Naive B cell (primary cell): ENCODE measurements around the gene TEX47. TPM values are rescaled to one million over a fixed set of nuclear protein-coding genes. Genes with fewer than 3 reads are reported as not detected.

ENCODE experiments used
- ATAC-seq, 2 donors: fragments of 150-1000 bp; cut with Tn5 transposase; 2 replicates each; pipeline ENCODE4 v1.10.0; 2021; ENCODE audit warnings: low read depth in 2 of 2, mild to moderate bottlenecking in 2 of 2, moderate library complexity in 2 of 2
- DNase-seq: peaks from one replicate; pipeline ENCODE4 v3.0.0; 2022
- H3K27ac Mint-ChIP-seq, 6 donors: one replicate each; pipeline ENCODE4 v1.8.0; 2020 to 2022; ENCODE audit warnings: mild to moderate bottlenecking in 6 of 6, mixed read lengths in 6 of 6, moderate library complexity in 5 of 6, inconsistent platforms in 2 of 6
- H3K27me3 Mint-ChIP-seq, 3 donors: one replicate each; pipeline ENCODE4 v1.8.0; 2021 to 2022; ENCODE audit warnings: mixed read lengths in 3 of 3, mild to moderate bottlenecking in 1 of 3
- H3K36me3 Mint-ChIP-seq, 2 donors: one replicate each; pipeline ENCODE4 v1.8.0; 2020 to 2022; ENCODE audit warnings: mixed read lengths in 2 of 2, inconsistent platforms in 1 of 2, mild to moderate bottlenecking in 1 of 2
- H3K4me1 Mint-ChIP-seq, 3 donors: one replicate each; pipeline ENCODE4 v1.8.0; 2020 to 2022; ENCODE audit warnings: mixed read lengths in 3 of 3, inconsistent platforms in 1 of 3, mild to moderate bottlenecking in 1 of 3, moderate library complexity in 1 of 3
- H3K4me3 Mint-ChIP-seq, 8 donors: one replicate each; pipeline ENCODE4 v1.8.0; 2020 to 2022; ENCODE audit warnings: mild to moderate bottlenecking in 8 of 8, mixed read lengths in 8 of 8, moderate library complexity in 8 of 8, inconsistent platforms in 2 of 8
- H3K9me3 Mint-ChIP-seq, 7 donors: one replicate each; pipeline ENCODE4 v1.8.0; 2020 to 2022; ENCODE audit warnings: mixed read lengths in 7 of 7, mild to moderate bottlenecking in 5 of 7, inconsistent platforms in 2 of 7, moderate library complexity in 1 of 7
- polyA plus RNA-seq, 6 donors: library from polyadenylated mRNA; unstranded; fragments of 300-500 nt; fragmentation: Illumina TruSeq; gene quantifications; one replicate each; pipeline ENCODE4 v1.2.3, GENCODE V29; 2021; ENCODE audit warnings: low read depth in 6 of 6

TEX47 gene
- polyA plus RNA-seq, 6 donors from 2014 or later = not detected

DNA sequence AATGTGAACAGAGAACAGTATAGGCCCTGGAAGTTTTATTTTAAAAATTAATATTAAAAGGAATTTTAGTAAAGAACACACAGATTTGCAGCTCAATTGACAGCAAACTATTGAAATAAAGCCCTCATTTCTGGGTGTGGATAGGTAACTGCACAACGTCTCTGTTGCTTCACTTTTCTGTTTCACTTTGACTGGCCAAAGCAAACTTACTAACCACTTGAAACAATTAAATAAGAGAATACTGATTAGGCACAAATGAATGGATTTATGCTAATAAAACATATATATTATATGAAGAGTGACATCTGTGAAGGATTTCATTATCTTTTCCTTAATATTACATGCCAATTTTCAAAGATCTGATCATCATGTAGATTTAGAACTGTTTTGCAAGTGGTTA, 24.1 kb downstream of the TEX47 start:
- Mint-ChIP-seq H3K4me3 (no peak overlapping the region), H3K27ac (no peak overlapping the region), H3K27me3 (no peaks in the 10 kb centered on the region), H3K36me3 (no peaks in the 10 kb centered on the region), H3K4me1 (no peaks in the 10 kb centered on the region), H3K9me3 (peaks cover 0 to 2% (median 0%) of the 10 kb centered on the region in 7 donors)
- no peak for ATAC-seq
- DNase-seq = no peak

DNA sequence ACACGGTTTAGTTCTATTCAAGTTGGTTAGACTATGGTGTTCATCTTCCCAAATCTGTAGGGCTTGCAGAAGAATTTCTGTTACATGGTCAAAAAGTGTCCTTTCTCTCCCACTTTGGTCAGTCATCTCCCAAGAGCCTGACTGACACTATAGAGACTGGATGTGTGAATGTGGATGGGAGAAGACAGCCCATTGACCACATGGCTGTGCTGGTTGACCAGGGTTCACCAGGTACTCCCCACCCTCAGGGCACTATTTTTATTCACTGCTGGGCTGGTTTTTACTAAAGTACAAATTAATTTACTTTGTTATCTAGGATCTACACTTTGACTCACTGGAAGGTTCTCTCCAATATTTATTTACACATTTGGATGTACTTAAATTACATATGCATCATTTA, 33.8 kb downstream of the TEX47 start:
- Mint-ChIP-seq H3K9me3 (peaks cover 0 to 5% (median 0%) of the 10 kb centered on the region in 7 donors), H3K27ac (no peak overlapping the region), H3K27me3 (peaks cover 26 to 33% (median 29%) of the 10 kb centered on the region in 3 donors), H3K4me1 (peaks cover 0 to 5% (median 0%) of the 10 kb centered on the region in 3 donors), H3K4me3 (no peak overlapping the region), H3K36me3 (no peaks in the 10 kb centered on the region)
- no peak for ATAC-seq
- DNase-seq = no peak

DNA sequence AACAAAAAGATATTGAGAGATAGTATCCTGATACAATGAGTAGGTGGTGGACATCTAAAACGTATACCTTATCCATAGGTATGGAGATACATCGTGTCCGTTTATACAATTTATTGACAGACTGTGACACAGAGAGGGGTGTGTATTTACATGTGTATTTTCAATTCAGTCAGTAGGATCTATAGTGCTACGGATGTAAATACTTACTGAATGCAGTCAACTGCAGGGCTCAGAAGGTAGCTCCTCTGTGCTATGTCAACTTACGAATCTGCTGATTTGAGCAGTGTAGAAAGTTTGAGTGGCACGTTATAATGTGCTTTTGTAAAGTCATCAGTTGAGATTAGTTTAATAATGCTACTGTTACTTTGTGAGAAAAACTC, 35.4 kb downstream of the TEX47 start:
- H3K4me1 Mint-ChIP-seq = peaks cover 0 to 5% (median 0%) of the 10 kb centered on the region in 3 donors
- no peak overlapping the region for H3K4me3 Mint-ChIP-seq
- H3K9me3 Mint-ChIP-seq = peaks cover 0 to 5% (median 0%) of the 10 kb centered on the region in 7 donors
- no peak for DNase-seq
- ATAC-seq = no peak
- H3K36me3 Mint-ChIP-seq = no peaks in the 10 kb centered on the region
- H3K27me3 Mint-ChIP-seq = peaks cover 34 to 50% (median 39%) of the 10 kb centered on the region in 3 donors
- H3K27ac Mint-ChIP-seq = no peak overlapping the region

DNA sequence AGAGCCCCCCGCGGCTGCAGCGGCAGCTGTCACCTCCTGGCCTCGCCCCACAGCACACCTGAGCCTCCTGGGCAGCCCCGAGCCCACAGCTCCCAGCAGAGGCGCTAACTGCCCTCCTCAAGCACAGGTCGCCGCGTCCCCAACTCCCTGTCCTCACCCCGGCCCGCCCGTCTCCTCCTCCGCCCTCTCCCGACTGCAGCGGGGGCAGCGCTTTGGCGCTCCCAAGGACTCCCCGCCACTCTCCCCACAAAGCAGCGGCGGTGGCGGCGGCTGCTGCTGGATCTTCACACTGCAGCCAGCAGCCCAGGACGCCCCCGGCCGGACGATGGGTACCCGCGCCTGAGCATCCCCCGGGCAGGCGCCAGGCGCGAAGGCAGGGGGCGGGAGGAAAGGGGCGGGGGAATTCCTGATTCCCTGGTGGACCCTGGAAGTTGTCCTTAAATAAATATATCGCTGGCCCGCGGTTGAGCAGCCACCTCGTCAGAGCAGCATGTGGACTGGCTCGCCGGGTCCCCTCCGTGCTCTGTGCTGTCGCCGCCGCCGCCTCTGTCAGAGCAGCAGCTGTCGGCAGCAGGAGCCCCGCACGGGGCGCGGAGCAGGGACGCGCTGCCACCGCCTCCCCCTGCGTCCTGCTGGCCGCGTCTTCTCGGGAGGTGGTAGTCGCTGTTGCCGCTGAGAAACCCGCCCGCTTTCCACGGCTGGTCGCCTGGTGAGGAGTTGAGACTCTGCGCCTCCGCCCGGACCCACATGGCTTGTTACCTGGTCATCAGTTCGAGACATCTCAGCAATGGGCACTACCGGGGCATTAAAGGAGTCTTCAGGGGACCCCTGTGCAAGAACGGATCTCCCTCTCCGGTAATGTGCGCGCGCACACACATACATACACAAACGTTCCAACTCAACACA, 36.1 kb downstream of the TEX47 start, which contains the start of gene ZNF804B:
Gene ZNF804B (plus strand): TSS at position 471 of the 906 bp plus-strand sequence. CDS start 277 bp downstream, at position 748.
- H3K4me3 Mint-ChIP-seq = no peak within 1 kb of the TSS
- no peak for DNase-seq

DNA sequence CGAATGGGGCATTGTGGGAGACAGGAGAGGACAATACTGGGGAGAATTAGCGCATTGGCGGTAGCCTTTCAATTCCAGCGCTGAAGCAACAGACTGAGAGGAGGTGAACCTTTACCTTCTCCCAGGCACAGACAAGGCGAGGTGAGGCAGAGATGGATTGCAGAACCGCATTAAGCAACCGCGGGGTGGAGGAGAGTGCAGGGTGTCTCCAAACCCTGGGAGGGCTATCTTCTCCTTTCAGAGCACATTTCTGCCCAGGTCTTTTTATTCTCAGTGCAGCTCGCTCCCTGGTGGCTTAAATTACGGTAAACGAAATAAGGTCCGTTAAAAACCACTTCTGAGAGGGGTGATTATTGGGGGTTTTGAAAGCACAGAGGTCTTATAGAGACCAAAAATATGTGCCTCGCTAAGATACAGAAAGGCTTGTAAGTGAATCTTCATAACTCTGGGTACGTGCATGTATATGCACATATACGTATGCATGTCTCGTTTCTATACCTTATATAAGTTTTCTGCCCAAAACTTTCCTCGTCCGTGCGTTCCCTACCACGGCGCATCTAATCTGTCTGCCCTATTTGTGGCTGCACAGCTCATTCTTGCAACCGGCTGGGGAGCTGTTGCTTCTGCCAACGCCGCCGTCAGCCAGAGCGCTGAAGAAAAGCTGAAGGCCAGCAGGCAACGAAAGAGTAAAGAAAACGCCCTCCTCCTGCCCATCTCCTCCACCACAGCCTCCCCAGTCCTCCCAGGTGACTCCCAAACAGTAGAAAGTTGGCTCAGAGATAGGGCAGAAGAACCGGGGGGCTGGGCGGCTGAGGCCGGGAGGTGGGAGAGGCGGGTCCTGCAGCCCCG, 36.9 kb downstream of the TEX47 start:
- Mint-ChIP-seq H3K9me3 (peaks cover 0 to 5% (median 0%) of the 10 kb centered on the region in 7 donors), H3K36me3 (no peaks in the 10 kb centered on the region), H3K27me3 (peaks cover 34 to 51% (median 46%) of the 10 kb centered on the region in 3 donors), H3K4me1 (peaks cover 0 to 5% (median 0%) of the 10 kb centered on the region in 3 donors), H3K4me3 (no peak overlapping the region), H3K27ac (no peak overlapping the region)
- DNase-seq (no peak), ATAC-seq (no peak)

More for the DNA sequence above, 36.1 kb downstream of the TEX47 start, which contains the start of gene ZNF804B:
- ATAC-seq = no peak
- Mint-ChIP-seq H3K27me3 (peaks cover 34 to 51% (median 40%) of the 10 kb centered on the region in 3 donors), H3K27ac (no peak within 1 kb of the TSS), H3K36me3 (no peaks in the 10 kb centered on the region), H3K4me1 (peaks cover 0 to 5% (median 0%) of the 10 kb centered on the region in 3 donors), H3K9me3 (peaks cover 0 to 5% (median 0%) of the 10 kb centered on the region in 7 donors)

DNA sequence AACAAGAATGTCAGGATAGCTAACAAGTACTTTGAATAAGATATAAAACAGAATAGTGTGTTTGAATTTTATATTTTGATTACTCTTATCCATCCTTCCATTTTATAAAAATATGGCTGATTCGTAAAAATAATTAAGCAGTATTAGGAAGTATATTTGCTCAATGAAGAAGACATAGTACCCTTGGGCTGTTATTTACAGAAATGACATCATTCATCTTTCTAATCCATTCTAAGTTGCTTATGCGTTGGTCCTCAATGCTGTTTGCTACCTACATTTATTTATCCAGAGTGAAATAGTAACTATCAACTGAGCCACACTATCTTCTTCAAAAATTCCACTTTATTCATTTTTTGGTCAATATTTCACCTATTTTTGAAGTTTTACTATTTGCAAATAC, 38.2 kb downstream of the TEX47 start:
- DNase-seq (no peak), ATAC-seq (no peak)
- Mint-ChIP-seq H3K27me3 (peaks cover 34 to 47% (median 46%) of the 10 kb centered on the region in 3 donors), H3K27ac (no peak overlapping the region), H3K9me3 (peaks cover 0 to 10% (median 2%) of the 10 kb centered on the region in 7 donors), H3K36me3 (no peaks in the 10 kb centered on the region), H3K4me1 (peaks cover 0 to 5% (median 0%) of the 10 kb centered on the region in 3 donors), H3K4me3 (no peak overlapping the region)

DNA sequence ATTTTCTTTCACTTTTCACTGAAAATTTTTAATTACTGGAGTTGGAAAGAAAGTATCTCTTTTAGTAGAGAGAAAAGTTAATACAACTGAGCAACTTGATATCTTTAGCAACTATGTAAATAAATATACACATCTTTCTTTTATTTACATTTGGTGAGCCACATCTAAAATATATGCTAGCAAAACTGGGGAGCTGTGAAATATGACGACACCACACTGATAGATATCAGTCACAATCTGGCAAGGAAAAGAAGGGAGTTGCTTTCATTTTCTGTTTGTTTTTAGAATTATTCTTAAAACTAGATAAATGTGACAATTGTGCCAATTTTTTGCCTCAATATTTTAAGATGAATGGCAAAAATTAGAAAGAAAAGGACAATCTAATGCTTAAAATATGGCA, 38.7 kb downstream of the TEX47 start:
- Mint-ChIP-seq H3K27me3 (peaks cover 33 to 41% (median 41%) of the 10 kb centered on the region in 3 donors), H3K4me1 (peaks cover 0 to 5% (median 0%) of the 10 kb centered on the region in 3 donors), H3K4me3 (no peak overlapping the region), H3K9me3 (peaks cover 0 to 6% (median 3%) of the 10 kb centered on the region in 7 donors), H3K36me3 (no peaks in the 10 kb centered on the region), H3K27ac (no peak overlapping the region)
- DNase-seq = no peak
- ATAC-seq = no peak

DNA sequence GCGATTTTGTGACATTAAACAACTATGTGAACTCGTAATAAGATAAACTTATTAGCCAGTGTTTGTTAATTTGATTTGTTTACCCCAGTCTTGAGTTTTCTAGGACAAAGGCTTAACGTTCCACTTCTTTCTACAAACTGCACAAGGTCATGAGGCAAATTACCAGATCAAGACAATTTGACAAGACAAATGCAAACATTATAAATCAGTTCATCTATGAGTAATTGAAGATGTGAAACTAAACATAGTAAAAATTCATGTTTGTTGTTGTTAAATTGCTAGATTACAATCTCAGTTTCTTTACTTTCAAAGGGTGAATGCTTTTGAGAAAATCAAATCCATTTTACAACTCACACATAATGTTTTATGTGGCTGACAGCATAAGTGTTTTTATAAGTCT, 49.4 kb downstream of the TEX47 start:
- no peak overlapping the region for H3K4me3 Mint-ChIP-seq
- ATAC-seq (no peak), DNase-seq (no peak)
- H3K36me3 Mint-ChIP-seq = no peaks in the 10 kb centered on the region
- peaks cover 0 to 8% (median 1%) of the 10 kb centered on the region in 7 donors for H3K9me3 Mint-ChIP-seq
- H3K4me1 Mint-ChIP-seq = no peaks in the 10 kb centered on the region
- no peaks in the 10 kb centered on the region for H3K27me3 Mint-ChIP-seq
- no peak overlapping the region for H3K27ac Mint-ChIP-seq

Other genes starting within 250 kb of the TEX47 start
- gene ZNF804B, start 36.0 kb downstream of the TEX47 start, polyA plus RNA-seq = not detected